ENCODE data around the gene PARP3.

PARP3 gene

DNA sequence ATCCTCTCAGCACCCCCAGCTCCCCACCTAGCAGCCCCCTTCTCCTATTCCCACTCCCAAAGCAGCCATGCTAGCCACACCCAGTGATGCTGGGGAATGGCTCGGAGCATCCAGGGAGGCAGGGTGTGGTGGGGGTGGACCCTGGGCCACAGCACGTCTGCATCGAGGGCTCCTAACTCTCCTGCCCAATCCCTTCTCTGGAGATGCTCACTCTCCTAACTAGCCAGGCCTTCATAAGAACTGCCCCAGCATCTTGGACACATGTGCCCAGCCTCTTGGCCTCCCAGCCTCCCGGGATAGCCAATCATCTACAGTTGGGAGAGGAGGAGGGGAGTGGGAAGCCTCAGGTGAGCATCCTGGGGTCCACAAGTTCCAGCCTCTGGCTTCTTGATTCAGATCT lies 22.4 kb downstream of the PARP3 start:
- peaks cover 27% of the 10 kb centered on the region for H3K79me1 ChIP-seq (replicated peaks; ENCODE audit: low read length, poor library complexity, severe bottlenecking)
- no peaks in the 10 kb centered on the region for H3K27me3 ChIP-seq (ENCODE audit: control insufficient read depth in 1 of 2, insufficient read depth in 1 of 2, low read length in 2 of 2)
- no peak overlapping the region for H3K4ac ChIP-seq (ENCODE audit: low read depth in 1 of 2, low read length in 2 of 2)
- no peak overlapping the region for H2AFZ ChIP-seq (ENCODE audit: low read depth, low read length)
- no peak overlapping the region for H4K8ac ChIP-seq (ENCODE audit: low read length)
- peak overlapping the region in 1 of 2 experiments; percentile 26 for H3K4me3 ChIP-seq (ENCODE audit: insufficient read depth in 1 of 2, low read depth in 1 of 2, low read length in 2 of 2)
- H2BK12ac ChIP-seq (ENCODE audit: low read length in 2 of 2): no peak overlapping the region
- H2AK5ac ChIP-seq (ENCODE audit: low read length, severe bottlenecking): no peak overlapping the region
- peaks cover 34% of the 10 kb centered on the region for H3K4me1 ChIP-seq (ENCODE audit: control insufficient read depth, insufficient read depth, low read depth, low read length)
- H3K14ac ChIP-seq (ENCODE audit: low read length in 2 of 2): no peak overlapping the region
- no peak for DNase-seq
- H3K27ac ChIP-seq (ENCODE audit: low read length, poor library complexity, severe bottlenecking): no peak overlapping the region
- no peak overlapping the region for H3K4me2 ChIP-seq (ENCODE audit: low read length, poor library complexity, severe bottlenecking)
- H3K36me3 ChIP-seq (ENCODE audit: control insufficient read depth in 1 of 2, insufficient read depth in 2 of 2, low read depth in 1 of 2, low read length in 2 of 2): peaks cover 16 to 32% of the 10 kb centered on the region in 2 experiments
- no peak overlapping the region for H2BK120ac ChIP-seq (ENCODE audit: low read depth, low read length)
- H3K18ac ChIP-seq (ENCODE audit: low read depth in 1 of 2, low read length in 2 of 2): no peak overlapping the region
- no peaks in the 10 kb centered on the region for H3K9me3 ChIP-seq (ENCODE audit: control insufficient read depth, low read length)
- H2BK15ac ChIP-seq (ENCODE audit: low read depth, poor library complexity, severe bottlenecking): no peak overlapping the region
- 95% methylated on average over 2 of the region's 4 CpGs for WGBS
- no peak overlapping the region for H3K9ac ChIP-seq (ENCODE audit: low read length)
- peak overlapping the region; percentile 32 for H4K91ac ChIP-seq (ENCODE audit: low read length)
- no peak overlapping the region for H2BK5ac ChIP-seq (ENCODE audit: low read depth, low read length, poor library complexity, severe bottlenecking)
- H3K23ac ChIP-seq (ENCODE audit: low read length in 2 of 2): no peak overlapping the region

DNA sequence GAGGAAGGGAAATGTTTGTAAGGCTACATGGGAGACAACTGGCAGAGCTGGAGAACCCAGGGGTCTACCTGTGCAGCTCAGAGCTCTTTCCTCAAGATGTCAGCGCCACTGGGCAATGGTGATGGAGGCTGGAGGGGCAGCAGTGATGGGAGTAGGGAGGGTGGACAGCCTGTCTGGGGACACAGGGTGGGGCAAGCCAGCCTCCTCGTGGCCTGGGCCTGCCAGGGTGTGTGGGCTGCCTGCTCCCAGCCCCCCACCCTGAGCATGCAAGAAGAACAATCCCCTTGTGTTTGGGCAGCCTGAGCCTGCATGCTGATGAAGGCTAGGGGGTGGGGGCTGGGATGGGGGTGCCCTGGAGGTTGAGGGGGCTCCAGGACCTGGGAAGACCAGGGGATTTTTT lies 23.9 kb downstream of the PARP3 start:
- Histone ChIP-seq H4K91ac (ENCODE audit: low read length) (no peak overlapping the region), H3K14ac (ENCODE audit: low read length in 2 of 2) (no peak overlapping the region), H3K27me3 (ENCODE audit: control insufficient read depth in 1 of 2, insufficient read depth in 1 of 2, low read length in 2 of 2) (no peaks in the 10 kb centered on the region), H4K8ac (ENCODE audit: low read length) (no peak overlapping the region), H3K36me3 (ENCODE audit: control insufficient read depth in 1 of 2, insufficient read depth in 2 of 2, low read depth in 1 of 2, low read length in 2 of 2) (peaks cover 12 to 19% of the 10 kb centered on the region in 2 experiments), H3K18ac (ENCODE audit: low read depth in 1 of 2, low read length in 2 of 2) (peak overlapping the region in 1 of 2 experiments; percentile 16), H3K9ac (ENCODE audit: low read length) (no peak overlapping the region), H2BK12ac (ENCODE audit: low read length in 2 of 2) (no peak overlapping the region), H2AK5ac (ENCODE audit: low read length, severe bottlenecking) (no peak overlapping the region), H3K4ac (ENCODE audit: low read depth in 1 of 2, low read length in 2 of 2) (no peak overlapping the region), H3K4me3 (ENCODE audit: insufficient read depth in 1 of 2, low read depth in 1 of 2, low read length in 2 of 2) (no peak overlapping the region), H3K4me1 (ENCODE audit: control insufficient read depth, insufficient read depth, low read depth, low read length) (peaks cover 36% of the 10 kb centered on the region), H3K23ac (ENCODE audit: low read length in 2 of 2) (no peak overlapping the region), H2AFZ (ENCODE audit: low read depth, low read length) (no peak overlapping the region), H2BK120ac (ENCODE audit: low read depth, low read length) (no peak overlapping the region), H2BK15ac (ENCODE audit: low read depth, poor library complexity, severe bottlenecking) (peak overlapping the region; percentile 56), H3K27ac (ENCODE audit: low read length, poor library complexity, severe bottlenecking) (no peak overlapping the region), H3K9me3 (ENCODE audit: control insufficient read depth, low read length) (no peaks in the 10 kb centered on the region), H3K4me2 (ENCODE audit: low read length, poor library complexity, severe bottlenecking) (no peak overlapping the region), H3K79me1 (replicated peaks; ENCODE audit: low read length, poor library complexity, severe bottlenecking) (peaks cover 27% of the 10 kb centered on the region), H2BK5ac (ENCODE audit: low read depth, low read length, poor library complexity, severe bottlenecking) (no peak overlapping the region)
- DNase-seq: no peak
- WGBS: 69% methylated on average over 2 of the region's 2 CpGs

DNA sequence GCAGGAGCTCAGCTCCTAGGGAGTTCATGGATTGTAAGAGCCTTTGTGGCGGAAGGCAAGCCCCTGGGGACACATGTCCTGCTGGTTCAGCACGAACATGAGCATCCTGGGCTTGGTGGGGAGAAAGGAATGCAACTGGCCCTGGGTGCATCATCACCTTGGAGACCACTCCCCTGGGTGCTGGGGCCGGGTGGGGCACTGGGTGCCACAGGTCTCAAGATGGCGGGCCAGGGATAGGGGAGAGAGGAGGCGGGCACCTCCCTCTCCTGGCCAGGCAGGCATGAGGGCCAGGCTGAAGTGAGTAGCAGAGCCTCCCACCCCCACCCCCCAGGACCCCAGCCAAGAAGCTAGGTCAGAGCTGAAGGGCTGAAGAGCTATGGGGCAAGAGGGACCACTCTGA lies 24.3 kb downstream of the PARP3 start:
- no peak overlapping the region for H2BK15ac ChIP-seq (ENCODE audit: low read depth, poor library complexity, severe bottlenecking)
- peaks cover 41% of the 10 kb centered on the region for H3K4me1 ChIP-seq (ENCODE audit: control insufficient read depth, insufficient read depth, low read depth, low read length)
- no peaks in the 10 kb centered on the region for H3K27me3 ChIP-seq (ENCODE audit: control insufficient read depth in 1 of 2, insufficient read depth in 1 of 2, low read length in 2 of 2)
- 80% methylated on average over 4 of the region's 5 CpGs for WGBS
- H4K8ac ChIP-seq (ENCODE audit: low read length): peak overlapping the region; percentile 50
- peak overlapping the region; percentile 3 for H2AFZ ChIP-seq (ENCODE audit: low read depth, low read length)
- peak overlapping the region; percentile 91 for H3K9ac ChIP-seq (ENCODE audit: low read length)
- H3K4me3 ChIP-seq (ENCODE audit: insufficient read depth in 1 of 2, low read depth in 1 of 2, low read length in 2 of 2): peak overlapping the region; percentile 66 to 92
- H3K27ac ChIP-seq (ENCODE audit: low read length, poor library complexity, severe bottlenecking): no peak overlapping the region
- DNase-seq: no peak
- no peak overlapping the region for H2BK5ac ChIP-seq (ENCODE audit: low read depth, low read length, poor library complexity, severe bottlenecking)
- H3K4me2 ChIP-seq (ENCODE audit: low read length, poor library complexity, severe bottlenecking): peak overlapping the region; percentile 55
- no peaks in the 10 kb centered on the region for H3K9me3 ChIP-seq (ENCODE audit: control insufficient read depth, low read length)
- H3K79me1 ChIP-seq (replicated peaks; ENCODE audit: low read length, poor library complexity, severe bottlenecking): peaks cover 29% of the 10 kb centered on the region
- no peak overlapping the region for H2AK5ac ChIP-seq (ENCODE audit: low read length, severe bottlenecking)
- H2BK12ac ChIP-seq (ENCODE audit: low read length in 2 of 2): peak overlapping the region in 1 of 2 experiments; percentile 85
- H3K4ac ChIP-seq (ENCODE audit: low read depth in 1 of 2, low read length in 2 of 2): peak overlapping the region; percentile 64 to 65
- peaks cover 17 to 21% of the 10 kb centered on the region in 2 experiments for H3K36me3 ChIP-seq (ENCODE audit: control insufficient read depth in 1 of 2, insufficient read depth in 2 of 2, low read depth in 1 of 2, low read length in 2 of 2)
- peak overlapping the region; percentile 4 to 88 for H3K18ac ChIP-seq (ENCODE audit: low read depth in 1 of 2, low read length in 2 of 2)
- H2BK120ac ChIP-seq (ENCODE audit: low read depth, low read length): no peak overlapping the region
- H3K14ac ChIP-seq (ENCODE audit: low read length in 2 of 2): peak overlapping the region in 1 of 2 experiments; percentile 89
- no peak overlapping the region for H3K23ac ChIP-seq (ENCODE audit: low read length in 2 of 2)
- peak overlapping the region; percentile 5 for H4K91ac ChIP-seq (ENCODE audit: low read length)

DNA sequence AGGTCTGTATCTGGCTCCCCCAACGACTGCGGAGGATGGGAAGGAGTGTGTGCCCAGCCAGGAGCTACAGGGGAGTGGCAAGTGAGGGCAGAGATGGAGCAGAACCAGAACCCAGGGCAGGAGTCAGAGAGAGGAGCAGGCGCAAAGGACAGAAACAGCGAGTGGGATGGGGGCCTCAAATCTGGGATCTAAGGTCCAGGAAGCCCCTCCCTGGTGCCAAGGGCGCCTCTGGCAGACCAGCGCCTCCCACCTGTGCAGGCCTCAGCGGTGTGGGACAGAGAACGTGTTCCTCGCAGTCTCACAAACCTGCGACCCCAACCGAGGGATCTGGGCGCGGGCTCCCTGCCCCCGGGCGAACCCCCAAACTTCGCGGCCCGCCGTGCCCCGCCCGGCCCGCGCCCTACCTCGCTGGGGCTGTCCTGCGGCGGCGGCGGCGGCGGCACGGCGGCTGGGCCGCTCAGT lies 24.8 kb downstream of the PARP3 start:
- H2BK120ac ChIP-seq (ENCODE audit: low read depth, low read length): no peak overlapping the region
- peaks cover 38% of the 10 kb centered on the region for H3K4me1 ChIP-seq (ENCODE audit: control insufficient read depth, insufficient read depth, low read depth, low read length)
- peak overlapping the region; percentile 66 to 92 for H3K4me3 ChIP-seq (ENCODE audit: insufficient read depth in 1 of 2, low read depth in 1 of 2, low read length in 2 of 2)
- H4K8ac ChIP-seq (ENCODE audit: low read length): no peak overlapping the region
- H2BK5ac ChIP-seq (ENCODE audit: low read depth, low read length, poor library complexity, severe bottlenecking): no peak overlapping the region
- H2BK12ac ChIP-seq (ENCODE audit: low read length in 2 of 2): peak overlapping the region; percentile 38 to 85
- H3K9ac ChIP-seq (ENCODE audit: low read length): peak overlapping the region; percentile 91
- peak overlapping the region; percentile 8 for H2AK5ac ChIP-seq (ENCODE audit: low read length, severe bottlenecking)
- H3K27me3 ChIP-seq (ENCODE audit: control insufficient read depth in 1 of 2, insufficient read depth in 1 of 2, low read length in 2 of 2): no peaks in the 10 kb centered on the region
- H2AFZ ChIP-seq (ENCODE audit: low read depth, low read length): peak overlapping the region; percentile 3
- H3K4ac ChIP-seq (ENCODE audit: low read depth in 1 of 2, low read length in 2 of 2): peak overlapping the region; percentile 7 to 65
- peak overlapping the region in 1 of 2 experiments; percentile 23 for H3K23ac ChIP-seq (ENCODE audit: low read length in 2 of 2)
- H3K18ac ChIP-seq (ENCODE audit: low read depth in 1 of 2, low read length in 2 of 2): peak overlapping the region; percentile 70 to 88
- H3K4me2 ChIP-seq (ENCODE audit: low read length, poor library complexity, severe bottlenecking): peak overlapping the region; percentile 55
- H4K91ac ChIP-seq (ENCODE audit: low read length): peak overlapping the region; percentile 5
- WGBS: 10% methylated on average over 24 of the region's 33 CpGs
- peak overlapping the region in 1 of 2 experiments; percentile 89 for H3K14ac ChIP-seq (ENCODE audit: low read length in 2 of 2)
- H2BK15ac ChIP-seq (ENCODE audit: low read depth, poor library complexity, severe bottlenecking): peak overlapping the region; percentile 84
- peaks cover 27% of the 10 kb centered on the region for H3K79me1 ChIP-seq (replicated peaks; ENCODE audit: low read length, poor library complexity, severe bottlenecking)
- peaks cover 19% of the 10 kb centered on the region in 2 experiments for H3K36me3 ChIP-seq (ENCODE audit: control insufficient read depth in 1 of 2, insufficient read depth in 2 of 2, low read depth in 1 of 2, low read length in 2 of 2)
- H3K9me3 ChIP-seq (ENCODE audit: control insufficient read depth, low read length): no peaks in the 10 kb centered on the region
- H3K27ac ChIP-seq (ENCODE audit: low read length, poor library complexity, severe bottlenecking): no peak overlapping the region
- DNase-seq: no peak
